ENCODE data around the gene ABCA3.

DNA sequence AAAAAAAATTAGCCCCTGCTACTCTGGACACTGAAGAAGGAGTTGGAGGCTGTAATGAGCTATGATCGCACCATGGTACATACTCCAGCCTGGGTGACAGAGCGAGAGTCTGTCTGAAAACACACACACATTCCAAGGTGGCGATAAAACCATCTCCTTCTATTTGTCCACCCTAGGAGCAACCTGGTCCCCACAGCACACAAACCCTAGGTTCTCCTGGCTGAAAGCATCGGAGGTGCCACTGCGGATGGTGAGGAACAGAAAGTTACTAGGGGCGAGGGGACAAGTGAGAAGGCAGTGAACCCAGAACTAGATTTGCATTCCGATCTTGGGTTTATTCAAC lies 87.8 kb downstream of the ABCA3 start:
- TF ChIP-seq, protein P1, sequence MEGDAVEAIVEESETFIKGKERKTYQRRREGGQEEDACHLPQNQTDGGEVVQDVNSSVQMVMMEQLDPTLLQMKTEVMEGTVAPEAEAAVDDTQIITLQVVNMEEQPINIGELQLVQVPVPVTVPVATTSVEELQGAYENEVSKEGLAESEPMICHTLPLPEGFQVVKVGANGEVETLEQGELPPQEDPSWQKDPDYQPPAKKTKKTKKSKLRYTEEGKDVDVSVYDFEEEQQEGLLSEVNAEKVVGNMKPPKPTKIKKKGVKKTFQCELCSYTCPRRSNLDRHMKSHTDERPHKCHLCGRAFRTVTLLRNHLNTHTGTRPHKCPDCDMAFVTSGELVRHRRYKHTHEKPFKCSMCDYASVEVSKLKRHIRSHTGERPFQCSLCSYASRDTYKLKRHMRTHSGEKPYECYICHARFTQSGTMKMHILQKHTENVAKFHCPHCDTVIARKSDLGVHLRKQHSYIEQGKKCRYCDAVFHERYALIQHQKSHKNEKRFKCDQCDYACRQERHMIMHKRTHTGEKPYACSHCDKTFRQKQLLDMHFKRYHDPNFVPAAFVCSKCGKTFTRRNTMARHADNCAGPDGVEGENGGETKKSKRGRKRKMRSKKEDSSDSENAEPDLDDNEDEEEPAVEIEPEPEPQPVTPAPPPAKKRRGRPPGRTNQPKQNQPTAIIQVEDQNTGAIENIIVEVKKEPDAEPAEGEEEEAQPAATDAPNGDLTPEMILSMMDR (conservative IDR thresholded peaks at IDR 0.05 in 1 of 2, IDR thresholded peaks at IDR 0.05 in 1 of 2; ENCODE audit: low read depth in 1 of 2, low read length in 2 of 2) = no peak
- no peak for TF ChIP-seq EZH2 (IDR thresholded peaks at IDR 0.05; ENCODE audit: low read length, missing control alignments)

All from fibroblast of lung (primary cell).